ENCODE measurements around the gene ZMAT2. TPM values are rescaled to one million over a fixed set of nuclear protein-coding genes. Genes with fewer than 3 reads are reported as not detected.

The ZMAT2 gene
- total and polyA plus RNA-seq, 2 of the 8 experiments (the other 6 are each of a cell fraction or from before 2014, with no cell fraction given) = 56.8 to 65.9 TPM

- Histone ChIP-seq H3K27ac (ENCODE audit: low read depth, low read length) (no peak overlapping the region), H2BK5ac (ENCODE audit: low read depth, low read length) (no peak overlapping the region), H3K23ac (ENCODE audit: insufficient read length) (no peak overlapping the region), H3K18ac (ENCODE audit: extremely low read depth, low read length) (no peak overlapping the region), H3K4me1 (replicated peaks in 1 of 4; ENCODE audit: control insufficient read depth in 3 of 4, insufficient read depth in 4 of 4, low read length in 3 of 4) (no peaks in the 10 kb centered on the region; a peak in 1 of 7 replicates), H3K79me2 (ENCODE audit: control insufficient read depth in 1 of 2, insufficient read depth in 2 of 2, low read length in 2 of 2) (no peaks in the 10 kb centered on the region), H4K5ac (ENCODE audit: insufficient read length, low read depth, low read length) (no peak overlapping the region), H2BK120ac (replicated peaks; ENCODE audit: low read depth, low read length) (no peak overlapping the region), H2BK12ac (ENCODE audit: low read depth, low read length) (no peak overlapping the region), H3K4me2 (ENCODE audit: insufficient read depth in 1 of 2, low read depth in 2 of 2, low read length in 2 of 2) (no peak overlapping the region), H2BK20ac (ENCODE audit: low read length) (no peak overlapping the region), H3K27me3 (replicated peaks in 1 of 4; ENCODE audit: control insufficient read depth in 3 of 4, extremely low read depth in 1 of 4, insufficient read depth in 3 of 4, low read length in 3 of 4) (no peaks in the 10 kb centered on the region), H3K36me3 (ENCODE audit: control insufficient read depth in 2 of 4, insufficient read depth in 4 of 4, low read length in 3 of 4) (peaks cover 10 to 56% (median 41%) of the 10 kb centered on the region in 4 experiments), H2AK5ac (ENCODE audit: low read depth, low read length) (no peak overlapping the region), H3K14ac (ENCODE audit: insufficient read length) (no peak overlapping the region), H4K91ac (replicated peaks; ENCODE audit: insufficient read length, low read length) (no peak overlapping the region), H4K20me1 (replicated peaks in 1 of 2; ENCODE audit: control insufficient read depth in 1 of 2, insufficient read depth in 2 of 2, low read length in 2 of 2) (peaks cover 0 to 2% of the 10 kb centered on the region in 2 experiments), H3K9me3 (ENCODE audit: insufficient read depth in 2 of 2, low read depth in 1 of 2, low read length in 1 of 2) (no peaks in the 10 kb centered on the region), H2BK15ac (ENCODE audit: low read length) (no peak overlapping the region), H4K8ac (ENCODE audit: extremely low read depth, insufficient read depth, low read length) (no peak overlapping the region), H3K4me3 (ENCODE audit: extremely low read depth in 1 of 4, insufficient read depth in 2 of 4, low read depth in 3 of 4, low read length in 4 of 4) (no peak overlapping the region), H3K79me1 (ENCODE audit: low read depth, low read length) (no peaks in the 10 kb centered on the region), H3K9ac (replicated peaks in 1 of 4; ENCODE audit: extremely low read depth in 1 of 4, low read depth in 3 of 4, low read length in 3 of 4) (no peak overlapping the region), H3K56ac (replicated peaks; ENCODE audit: insufficient read length, low read depth, low read length) (no peak overlapping the region), H3K4ac (replicated peaks; ENCODE audit: insufficient read length, low read depth, low read length) (no peak overlapping the region), H3K23me2 (ENCODE audit: low read depth, low read length) (no peaks in the 10 kb centered on the region), H2AFZ (ENCODE audit: low read length) (no peak overlapping the region)
- POLR2A ChIA-PET (ENCODE audit: partially characterized antibody) = interaction anchor here (1.0 to 3.9 kb wide), 10 partner anchors 7 to 116 kb away, joined by 3 to 26 read pairs (median 6); partner anchors contain the start of genes HARS1, HARS2, IK and NDUFA2
- 85% methylated on average over 2 of the region's 2 CpGs; no CpG with 5 or more reads in 1 of the 2 experiments for WGBS, 2 experiments (ENCODE audit: extremely low coverage in 1 of 2, insufficient coverage in 1 of 2, insufficient read length in 1 of 2, insufficient replicate concordance in 2 of 2, low coverage in 1 of 2, low lambda C conversion rate in 2 of 2, missing lambda C conversion rate in 1 of 2)
- FAIRE-seq (no peak), DNase-seq (ENCODE audit: low read depth in 1 of 2, low spot score in 2 of 2) (no peak)
- TF ChIP-seq ATF2 (IDR thresholded peaks at IDR 0.05; ENCODE audit: low read length) = no peak
- no peak for TF ChIP-seq ASH2L (IDR thresholded peaks at IDR 0.05; ENCODE audit: low read length)
- TF ChIP-seq CHD1 (IDR thresholded peaks at IDR 0.05; ENCODE audit: low read depth, low read length) = no peak
- no peak for TF ChIP-seq SIN3A (conservative IDR thresholded peaks at IDR 0.05 in 1 of 2, IDR thresholded peaks at IDR 0.05 in 1 of 2; ENCODE audit: low read depth in 1 of 2, low read length in 2 of 2)
- TF ChIP-seq JUND (IDR thresholded peaks at IDR 0.05; ENCODE audit: low read length) = no peak
- TF ChIP-seq BRCA1 (IDR thresholded peaks at IDR 0.05; ENCODE audit: low read depth, low read length) = no peak
- no peak for TF ChIP-seq MAFK (IDR thresholded peaks at IDR 0.05; ENCODE audit: low read depth, low read length)
- TF ChIP-seq SP4 (IDR thresholded peaks at IDR 0.05; ENCODE audit: low read length) = no peak
- TF ChIP-seq HDAC6 (IDR thresholded peaks at IDR 0.05; ENCODE audit: low read depth, low read length) = no peak
- no peak for TF ChIP-seq E2F6 (IDR thresholded peaks at IDR 0.05)
- TF ChIP-seq TCF12 (IDR thresholded peaks at IDR 0.05; ENCODE audit: low read depth, low read length) = no peak
- TF ChIP-seq SRF (IDR thresholded peaks at IDR 0.05; ENCODE audit: low read depth, low read length) = no peak
- TF ChIP-seq GTF2F1 (IDR thresholded peaks at IDR 0.05; ENCODE audit: borderline replicate concordance, low read depth, low read length) = no peak
- CTCF ChIA-PET (ENCODE audit: partially characterized antibody) = interaction anchor here (0.7 to 2.8 kb wide), 3 partner anchors 17 to 182 kb away, joined by 3 to 11 read pairs (median 3); partner anchors contain the start of genes HARS1, HARS2 and PCDHA10
Measured at GRCh38 chr5:140674211-140674610, 26.0 kb upstream of the ZMAT2 start.
